Stomach (tissue), 4 donors: ENCODE results near the gene LEMD3.

ENCODE experiments used
- POLR2A ChIP-seq, 4 donors: fragments of 450-650 bp; IDR thresholded peaks; one replicate each; pipeline ENCODE4 v1.6.1; 2016; ENCODE audit warnings: antibody characterized with exemption in 4 of 4, control low read depth in 2 of 4, mild to moderate bottlenecking in 1 of 4, moderate library complexity in 1 of 4
- POLR2AphosphoS5 ChIP-seq, 3 donors: sonication (generic); formaldehyde crosslinking; IDR thresholded peaks; one replicate each; pipeline ENCODE4 v1.6.1; 2016; ENCODE audit warnings: antibody characterized with exemption in 3 of 3
- TF ChIP-seq, protein P1 (sequence below), 7 experiments: fragments of 450-650 bp in 4 of 7; fragments of 200-600 bp in 3 of 7; sonication (generic) in 3 of 7; IDR thresholded peaks; one replicate each; pipeline ENCODE4 v1.5.1; 2016 to 2019; ENCODE audit warnings: antibody characterized with exemption in 7 of 7, control low read depth in 2 of 7, mild to moderate bottlenecking in 1 of 7

GRCh38 chr12:65199604-65200003 is 30.2 kb downstream of the LEMD3 start:
- TF ChIP-seq, protein P1, sequence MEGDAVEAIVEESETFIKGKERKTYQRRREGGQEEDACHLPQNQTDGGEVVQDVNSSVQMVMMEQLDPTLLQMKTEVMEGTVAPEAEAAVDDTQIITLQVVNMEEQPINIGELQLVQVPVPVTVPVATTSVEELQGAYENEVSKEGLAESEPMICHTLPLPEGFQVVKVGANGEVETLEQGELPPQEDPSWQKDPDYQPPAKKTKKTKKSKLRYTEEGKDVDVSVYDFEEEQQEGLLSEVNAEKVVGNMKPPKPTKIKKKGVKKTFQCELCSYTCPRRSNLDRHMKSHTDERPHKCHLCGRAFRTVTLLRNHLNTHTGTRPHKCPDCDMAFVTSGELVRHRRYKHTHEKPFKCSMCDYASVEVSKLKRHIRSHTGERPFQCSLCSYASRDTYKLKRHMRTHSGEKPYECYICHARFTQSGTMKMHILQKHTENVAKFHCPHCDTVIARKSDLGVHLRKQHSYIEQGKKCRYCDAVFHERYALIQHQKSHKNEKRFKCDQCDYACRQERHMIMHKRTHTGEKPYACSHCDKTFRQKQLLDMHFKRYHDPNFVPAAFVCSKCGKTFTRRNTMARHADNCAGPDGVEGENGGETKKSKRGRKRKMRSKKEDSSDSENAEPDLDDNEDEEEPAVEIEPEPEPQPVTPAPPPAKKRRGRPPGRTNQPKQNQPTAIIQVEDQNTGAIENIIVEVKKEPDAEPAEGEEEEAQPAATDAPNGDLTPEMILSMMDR (IDR thresholded peaks at IDR 0.05) = no peak
- TF ChIP-seq POLR2A (IDR thresholded peaks at IDR 0.05) = no peak
- TF ChIP-seq POLR2AphosphoS5 (IDR thresholded peaks at IDR 0.05) = no peak
